Measurements from ENCODE around the gene FAM120A. TPM values are rescaled to one million over a fixed set of nuclear protein-coding genes. Genes with fewer than 3 reads are reported as not detected.

FAM120A gene
- total and polyA plus RNA-seq, 4 donors = 28.3 to 91.0 (median 50.3) TPM

- no peak for TF ChIP-seq CTCF (IDR thresholded peaks at IDR 0.05; ENCODE audit: low read depth, low read length, missing input control)
- TF ChIP-seq SP1 (IDR thresholded peaks at IDR 0.05) = no peak
- no peak for TF ChIP-seq FOXA2 (IDR thresholded peaks at IDR 0.05)
- TF ChIP-seq HNF4G (IDR thresholded peaks at IDR 0.05) = no peak
- TF ChIP-seq RXRA (IDR thresholded peaks at IDR 0.05) = no peak
- no peak for TF ChIP-seq YY1 (IDR thresholded peaks at IDR 0.05)
- TF ChIP-seq JUND (IDR thresholded peaks at IDR 0.05) = no peak
- TF ChIP-seq HNF4A (conservative IDR thresholded peaks at IDR 0.05) = no peak
- TF ChIP-seq FOXA1 (IDR thresholded peaks at IDR 0.05) = no peak
- TF ChIP-seq EGR1 (IDR thresholded peaks at IDR 0.05; ENCODE audit: low read depth in 2 of 2) = no peak
Measured at GRCh38 chr9:93416530-93417235, 34.8 kb upstream of the FAM120A start (continued).

GRCh38 chr9:93417538-93417937 is 33.9 kb upstream of the FAM120A start:
- no peak overlapping the region for H3K9ac ChIP-seq (ENCODE audit: low read depth in 1 of 2, low read length in 2 of 2)
- H3K9me3 ChIP-seq (ENCODE audit: control insufficient read depth in 4 of 4, low read length in 3 of 4) = peaks cover 0 to 11% (median 7%) of the 10 kb centered on the region in 4 donors
- H3K27me3 ChIP-seq (ENCODE audit: control insufficient read depth in 4 of 4, insufficient read depth in 4 of 4, low read length in 3 of 4) = no peaks in the 10 kb centered on the region
- no peak overlapping the region for H3K4me3 ChIP-seq (ENCODE audit: low read depth in 1 of 3, low read length in 3 of 3)
- H3K27ac ChIP-seq (ENCODE audit: low read depth in 1 of 2, low read length in 2 of 2) = no peak overlapping the region
- 100% methylated on average over 1 of the region's 1 CpG for WGBS
- no peaks in the 10 kb centered on the region for H3K36me3 ChIP-seq (ENCODE audit: control insufficient read depth in 4 of 4, insufficient read depth in 3 of 4, low read depth in 1 of 4, low read length in 3 of 4)
- no peak for DNase-seq (ENCODE audit: low spot score)
- TF ChIP-seq SP1 (IDR thresholded peaks at IDR 0.05) = no peak
- TF ChIP-seq EGR1 (IDR thresholded peaks at IDR 0.05; ENCODE audit: low read depth in 2 of 2) = no peak
- TF ChIP-seq CTCF (IDR thresholded peaks at IDR 0.05; ENCODE audit: low read depth, low read length, missing input control) = no peak
- no peak for TF ChIP-seq ATF3 (IDR thresholded peaks at IDR 0.05)
- no peak for TF ChIP-seq RXRA (IDR thresholded peaks at IDR 0.05)
- no peaks in the 10 kb centered on the region for H3K4me1 ChIP-seq (ENCODE audit: control insufficient read depth in 4 of 4, insufficient read depth in 4 of 4, low read length in 3 of 4)

GRCh38 chr9:93419023-93419422 is 32.5 kb upstream of the FAM120A start:
- H3K27me3 ChIP-seq (ENCODE audit: control insufficient read depth in 4 of 4, insufficient read depth in 4 of 4, low read length in 3 of 4) = no peaks in the 10 kb centered on the region
- H3K4me3 ChIP-seq (ENCODE audit: low read depth in 1 of 3, low read length in 3 of 3) = no peak overlapping the region
- no peaks in the 10 kb centered on the region for H3K4me1 ChIP-seq (ENCODE audit: control insufficient read depth in 4 of 4, insufficient read depth in 4 of 4, low read length in 3 of 4)
- H3K9me3 ChIP-seq (ENCODE audit: control insufficient read depth in 4 of 4, low read length in 3 of 4) = peaks cover 0 to 11% (median 7%) of the 10 kb centered on the region in 4 donors
- 95% methylated on average over 1 of the region's 1 CpG for WGBS
- DNase-seq (ENCODE audit: low spot score) = no peak
- H3K36me3 ChIP-seq (ENCODE audit: control insufficient read depth in 4 of 4, insufficient read depth in 3 of 4, low read depth in 1 of 4, low read length in 3 of 4) = no peaks in the 10 kb centered on the region
- TF ChIP-seq FOXA2 (IDR thresholded peaks at IDR 0.05) (no peak), SP1 (IDR thresholded peaks at IDR 0.05) (no peak), JUND (IDR thresholded peaks at IDR 0.05) (no peak), CTCF (IDR thresholded peaks at IDR 0.05; ENCODE audit: low read depth, low read length, missing input control) (no peak), REST (IDR thresholded peaks at IDR 0.05) (no peak), FOXA1 (IDR thresholded peaks at IDR 0.05) (no peak), HNF4A (conservative IDR thresholded peaks at IDR 0.05) (no peak), RAD21 (IDR thresholded peaks at IDR 0.05) (no peak), HNF4G (IDR thresholded peaks at IDR 0.05) (no peak), ATF3 (IDR thresholded peaks at IDR 0.05) (no peak), MAX (IDR thresholded peaks at IDR 0.05) (no peak), ZBTB33 (IDR thresholded peaks at IDR 0.05) (no peak)
- H3K9ac ChIP-seq (ENCODE audit: low read depth in 1 of 2, low read length in 2 of 2) = no peak overlapping the region
- no peak overlapping the region for H3K27ac ChIP-seq (ENCODE audit: low read depth in 1 of 2, low read length in 2 of 2)
